ENCODE data around the gene NMRK1. TPM values are rescaled to one million over a fixed set of nuclear protein-coding genes. Genes with fewer than 3 reads are reported as not detected.
A peak's percentile ranks its signal among the peaks of the same experiment; 100 is the strongest.

Gene NMRK1
- 8.6 and 11.9 TPM in 2 replicates for total RNA-seq

DNA sequence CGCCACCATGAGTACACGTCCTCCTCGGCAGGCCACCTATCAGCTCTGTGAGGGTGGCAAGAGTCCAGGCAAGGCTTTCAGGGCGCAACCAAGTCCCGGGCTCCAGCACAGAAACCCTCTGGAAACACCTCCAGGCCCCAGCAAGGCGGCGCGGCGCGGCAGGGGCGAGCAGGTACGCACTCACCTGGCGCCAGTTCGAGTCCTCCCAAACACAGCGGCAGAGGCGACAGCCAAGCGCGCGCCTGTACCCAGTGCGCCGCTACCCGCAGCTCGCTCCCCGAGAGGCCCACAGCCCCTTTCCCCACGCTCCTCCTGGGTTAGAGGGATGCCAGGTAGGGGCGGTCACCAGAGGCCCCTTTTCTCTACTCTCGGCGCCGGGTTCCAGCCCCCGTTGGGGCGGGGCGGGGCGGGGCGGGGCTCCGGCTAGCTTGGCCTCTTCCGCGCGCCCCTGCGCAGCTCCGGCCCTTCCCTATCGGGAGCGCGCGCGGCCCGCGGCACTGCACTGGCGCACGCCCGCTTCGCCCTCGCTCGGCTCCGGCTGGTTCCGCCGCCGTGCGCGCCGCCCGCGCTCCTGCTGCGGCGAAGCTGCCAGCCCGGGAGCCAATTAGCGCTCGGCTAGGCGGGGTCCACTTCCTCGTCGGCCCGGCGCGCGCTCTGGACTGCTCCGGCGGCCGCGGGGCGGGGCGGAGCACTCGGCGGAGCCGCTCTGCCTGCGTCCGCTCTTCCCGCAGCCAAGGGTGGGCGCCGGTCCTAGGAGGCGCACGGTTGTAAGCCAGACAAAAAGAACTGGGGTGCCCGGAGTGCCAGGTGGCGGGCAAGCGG, at the start of gene NMRK1, which contains the start of gene OSTF1:
Gene NMRK1, minus strand, starts transcription at position 332 of the 822 bp plus-strand sequence. CDS start 5,040 bp downstream, outside the sequence.
Gene OSTF1, plus strand, starts transcription at position 691 of the 822 bp plus-strand sequence. CDS start 179 bp downstream, outside the sequence.
- peak; percentile 96 for DNase-seq (ENCODE audit: low read depth)
- TF ChIP-seq, protein P1, sequence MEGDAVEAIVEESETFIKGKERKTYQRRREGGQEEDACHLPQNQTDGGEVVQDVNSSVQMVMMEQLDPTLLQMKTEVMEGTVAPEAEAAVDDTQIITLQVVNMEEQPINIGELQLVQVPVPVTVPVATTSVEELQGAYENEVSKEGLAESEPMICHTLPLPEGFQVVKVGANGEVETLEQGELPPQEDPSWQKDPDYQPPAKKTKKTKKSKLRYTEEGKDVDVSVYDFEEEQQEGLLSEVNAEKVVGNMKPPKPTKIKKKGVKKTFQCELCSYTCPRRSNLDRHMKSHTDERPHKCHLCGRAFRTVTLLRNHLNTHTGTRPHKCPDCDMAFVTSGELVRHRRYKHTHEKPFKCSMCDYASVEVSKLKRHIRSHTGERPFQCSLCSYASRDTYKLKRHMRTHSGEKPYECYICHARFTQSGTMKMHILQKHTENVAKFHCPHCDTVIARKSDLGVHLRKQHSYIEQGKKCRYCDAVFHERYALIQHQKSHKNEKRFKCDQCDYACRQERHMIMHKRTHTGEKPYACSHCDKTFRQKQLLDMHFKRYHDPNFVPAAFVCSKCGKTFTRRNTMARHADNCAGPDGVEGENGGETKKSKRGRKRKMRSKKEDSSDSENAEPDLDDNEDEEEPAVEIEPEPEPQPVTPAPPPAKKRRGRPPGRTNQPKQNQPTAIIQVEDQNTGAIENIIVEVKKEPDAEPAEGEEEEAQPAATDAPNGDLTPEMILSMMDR (IDR thresholded peaks at IDR 0.05; ENCODE audit: insufficient read depth, low read depth, low read length) = peak; percentile 13
- H3K4me3 ChIP-seq (ENCODE audit: low read depth, low read length) = peak within 1 kb of the TSS; percentile 90

DNA sequence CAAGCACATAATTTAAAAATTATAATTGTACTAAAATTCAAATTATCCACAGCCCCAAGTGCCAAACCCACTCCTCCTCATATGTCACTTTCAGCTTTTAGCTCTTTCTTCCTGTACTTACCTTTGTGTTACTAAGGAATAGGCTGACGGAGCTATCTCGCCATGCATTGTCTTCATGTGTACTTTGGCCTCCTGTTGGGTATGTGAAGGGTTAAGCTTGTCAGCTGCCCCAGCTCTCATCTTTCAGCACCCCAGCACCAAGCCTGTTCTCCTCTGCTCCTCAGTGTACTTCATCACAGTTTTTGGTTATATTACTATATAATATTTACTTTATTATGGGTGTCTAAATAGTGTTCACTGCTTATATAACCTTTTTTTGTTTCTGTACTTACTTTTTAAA, 46.5 kb upstream of the NMRK1 start:
- H3K4me3 ChIP-seq (ENCODE audit: low read depth, low read length) = no peak overlapping the region
- TF ChIP-seq, protein P1 (IDR thresholded peaks at IDR 0.05; ENCODE audit: insufficient read depth, low read depth, low read length) = no peak
- no peak for DNase-seq (ENCODE audit: low read depth)

DNA sequence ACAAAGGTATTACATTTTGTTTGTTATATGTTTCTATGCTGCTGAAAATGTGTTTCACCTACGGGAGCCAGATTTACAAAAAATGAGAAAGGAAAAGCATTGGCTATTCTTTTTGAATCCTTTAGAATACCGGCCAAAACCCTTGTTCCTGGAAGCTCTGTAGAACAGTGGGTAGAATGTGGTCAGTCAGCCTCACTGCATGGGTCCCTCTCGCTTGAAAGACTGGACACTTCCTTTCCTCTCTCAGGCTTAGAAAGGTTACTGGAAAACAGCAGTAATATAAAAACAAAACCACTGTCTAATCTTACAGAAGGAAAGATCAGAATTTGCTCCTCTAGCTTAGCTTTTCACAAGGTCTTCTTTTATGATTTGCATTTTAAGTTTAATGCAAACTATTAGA, 45.4 kb upstream of the NMRK1 start:
- DNase-seq (ENCODE audit: low read depth) = no peak
- H3K4me3 ChIP-seq (ENCODE audit: low read depth, low read length) = no peak overlapping the region
- TF ChIP-seq, protein P1 (IDR thresholded peaks at IDR 0.05; ENCODE audit: insufficient read depth, low read depth, low read length) = no peak

DNA sequence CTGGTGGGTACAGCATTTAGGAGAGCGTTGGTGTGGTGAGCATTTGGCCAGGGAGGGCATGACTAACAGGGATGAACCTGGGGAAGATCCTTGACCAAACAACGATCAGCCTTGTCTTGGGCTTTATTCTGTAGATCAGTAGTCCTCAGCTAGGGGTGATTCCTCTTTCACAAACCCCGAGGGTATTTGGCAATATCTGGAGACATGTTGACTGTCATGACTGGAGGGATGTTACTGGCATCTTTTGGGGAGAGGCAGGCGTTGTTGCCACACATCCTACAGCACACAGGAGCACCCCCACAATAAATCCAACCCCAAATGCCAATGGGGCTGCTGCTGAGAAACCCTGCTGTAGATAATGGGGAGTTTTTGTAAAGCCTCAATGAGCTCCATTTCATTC, 44.3 kb upstream of the NMRK1 start:
- no peak overlapping the region for H3K4me3 ChIP-seq (ENCODE audit: low read depth, low read length)
- TF ChIP-seq, protein P1 (IDR thresholded peaks at IDR 0.05; ENCODE audit: insufficient read depth, low read depth, low read length) = no peak

DNA sequence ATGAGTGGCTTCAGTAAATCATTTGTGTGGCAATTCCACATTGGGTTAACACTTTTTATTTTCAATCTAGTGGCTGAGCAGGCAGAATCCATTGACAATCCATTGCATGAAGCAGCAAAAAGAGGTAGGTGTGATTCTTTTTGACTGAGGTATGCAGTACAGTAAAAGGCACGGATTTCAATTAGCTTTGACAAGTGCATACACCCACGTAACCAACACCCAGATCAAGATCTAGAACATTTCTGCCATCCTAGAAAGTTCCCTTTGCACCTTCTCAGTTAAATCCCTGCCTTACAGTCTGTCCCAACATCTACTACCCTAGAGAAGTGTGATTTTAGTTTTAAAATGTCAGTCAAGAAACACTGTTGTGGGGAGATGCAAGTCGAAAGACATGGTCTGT, 43.7 kb upstream of the NMRK1 start:
- no peak for DNase-seq (ENCODE audit: low read depth)
- H3K4me3 ChIP-seq (ENCODE audit: low read depth, low read length) = no peak overlapping the region
- TF ChIP-seq, protein P1 (IDR thresholded peaks at IDR 0.05; ENCODE audit: insufficient read depth, low read depth, low read length) = no peak

More for the DNA sequence above, 44.3 kb upstream of the NMRK1 start:
- no peak for DNase-seq (ENCODE audit: low read depth)

DNA sequence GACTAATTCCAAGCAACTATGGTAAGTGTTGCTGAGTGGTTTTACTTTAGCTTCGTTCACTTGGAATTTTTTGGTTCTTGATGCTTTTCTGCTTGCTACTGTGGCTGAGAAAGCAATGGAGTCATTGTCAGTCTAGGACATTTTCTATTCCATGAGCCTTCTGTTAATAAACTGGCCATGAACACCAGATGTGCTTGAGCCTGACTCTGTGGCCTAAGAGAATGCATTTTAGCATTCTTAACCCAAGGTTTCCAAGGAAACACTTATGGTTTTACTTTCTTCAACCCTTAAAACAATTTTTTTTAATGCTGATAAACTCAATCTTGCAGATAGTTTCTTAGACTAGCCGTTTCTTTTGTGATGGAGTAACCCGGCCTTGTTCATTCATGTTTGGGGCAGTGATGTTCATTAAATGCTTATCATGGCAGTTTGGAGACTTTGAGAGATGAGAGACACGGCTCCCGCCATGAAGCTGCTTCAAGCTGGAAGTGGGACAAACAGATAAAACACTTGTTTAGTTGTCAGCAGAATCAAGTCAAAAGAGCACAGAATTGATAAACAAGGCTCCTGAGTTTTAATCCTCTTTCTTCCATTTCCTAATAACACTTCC, 42.8 kb upstream of the NMRK1 start:
- peak; percentile 81 for DNase-seq (ENCODE audit: low read depth)
- TF ChIP-seq, protein P1 (IDR thresholded peaks at IDR 0.05; ENCODE audit: insufficient read depth, low read depth, low read length) = no peak
- H3K4me3 ChIP-seq (ENCODE audit: low read depth, low read length) = no peak overlapping the region
